ENCODE measurements around the gene SPATA32.
A peak's percentile ranks its signal among the peaks of the same experiment; 100 is the strongest.

Gene SPATA32

GRCh38 chr17:45222289-45222995 is 39.5 kb downstream of the SPATA32 start:
- peak; percentile 6; the same call in 1 of the 3 replicates for ATAC-seq (ENCODE audit: insufficient read depth, low read depth)
- Histone ChIP-seq H3K27me3 (ENCODE audit: insufficient read depth, low read length, poor library complexity) (no peaks in the 10 kb centered on the region), H3K79me2 (ENCODE audit: insufficient read depth, low read length) (peaks cover 71% of the 10 kb centered on the region), H4K20me1 (ENCODE audit: insufficient read depth, low read length) (peaks cover 5% of the 10 kb centered on the region; the same call in 1 of the 2 replicates), H3K9ac (ENCODE audit: low read depth, low read length) (peak overlapping the region; percentile 93), H3K4me1 (ENCODE audit: insufficient read depth, low read length) (peaks cover 74% of the 10 kb centered on the region), H3K36me3 (ENCODE audit: insufficient read depth, low read length) (peaks cover 14% of the 10 kb centered on the region; the same call in 1 of the 2 replicates), H3K4me3 (ENCODE audit: low read depth in 1 of 2, low read length in 2 of 2) (peak overlapping the region; percentile 69 to 73), H3K4me2 (ENCODE audit: insufficient read depth, low read length) (peak overlapping the region; percentile 86), H3K27ac (ENCODE audit: low read length) (peak overlapping the region; percentile 95), H2AFZ (ENCODE audit: low read depth, low read length) (0 out of 2 replicates have a peak overlapping the region, but pooled peaks have one; percentile 17), H3K9me3 (ENCODE audit: insufficient read depth, low read length, severe bottlenecking) (no peaks in the 10 kb centered on the region)
- DNase-seq: peak; percentile 68
- TF ChIP-seq EZH2 (IDR thresholded peaks at IDR 0.05; ENCODE audit: borderline replicate concordance, low read depth, low read length, severe bottlenecking) (no peak), CTCF (IDR thresholded peaks at IDR 0.05; ENCODE audit: borderline replicate concordance, extremely low read depth, low read length, poor library complexity, severe bottlenecking) (no peak)

GRCh38 chr17:45222014-45222288 is 39.9 kb downstream of the SPATA32 start:
- ATAC-seq (ENCODE audit: insufficient read depth, low read depth): no peak
- H3K27ac ChIP-seq (ENCODE audit: low read length): peak overlapping the region; percentile 95
- H3K4me2 ChIP-seq (ENCODE audit: insufficient read depth, low read length): peak overlapping the region; percentile 86

GRCh38 chr17:45221081-45222013 is 40.5 kb downstream of the SPATA32 start, which contains the start of gene FMNL1:
TSS of gene FMNL1 (plus strand) at chr17:45221885. CDS start at chr17:45222125, 240 bp downstream.
- Histone ChIP-seq H3K27ac (ENCODE audit: low read length) (peak within 1 kb of the TSS; percentile 95), H3K36me3 (ENCODE audit: insufficient read depth, low read length) (peaks cover 11% of the 10 kb centered on the region; the same call in 1 of the 2 replicates), H3K9ac (ENCODE audit: low read depth, low read length) (peak within 1 kb of the TSS; percentile 93), H3K4me2 (ENCODE audit: insufficient read depth, low read length) (peak within 1 kb of the TSS; percentile 86), H2AFZ (ENCODE audit: low read depth, low read length) (peak within 1 kb of the TSS; percentile 83), H3K79me2 (ENCODE audit: insufficient read depth, low read length) (peaks cover 61% of the 10 kb centered on the region), H3K27me3 (ENCODE audit: insufficient read depth, low read length, poor library complexity) (no peaks in the 10 kb centered on the region), H3K9me3 (ENCODE audit: insufficient read depth, low read length, severe bottlenecking) (no peaks in the 10 kb centered on the region), H3K4me3 (ENCODE audit: low read depth in 1 of 2, low read length in 2 of 2) (peak within 1 kb of the TSS; percentile 69 to 73), H3K4me1 (ENCODE audit: insufficient read depth, low read length) (peaks cover 63% of the 10 kb centered on the region), H4K20me1 (ENCODE audit: insufficient read depth, low read length) (0 out of 2 replicates have a peak, but pooled peaks cover 5% of the 10 kb centered on the region)
- no peak for TF ChIP-seq CTCF (IDR thresholded peaks at IDR 0.05; ENCODE audit: borderline replicate concordance, extremely low read depth, low read length, poor library complexity, severe bottlenecking)
- TF ChIP-seq EZH2 (IDR thresholded peaks at IDR 0.05; ENCODE audit: borderline replicate concordance, low read depth, low read length, severe bottlenecking): no peak
- ATAC-seq (ENCODE audit: insufficient read depth, low read depth) (no peak), DNase-seq (peak; percentile 74)

More at GRCh38 chr17:45222014-45222288, 39.9 kb downstream of the SPATA32 start:
- no peaks in the 10 kb centered on the region for H3K9me3 ChIP-seq (ENCODE audit: insufficient read depth, low read length, severe bottlenecking)
- no peak for TF ChIP-seq CTCF (IDR thresholded peaks at IDR 0.05; ENCODE audit: borderline replicate concordance, extremely low read depth, low read length, poor library complexity, severe bottlenecking)
- no peak for TF ChIP-seq EZH2 (IDR thresholded peaks at IDR 0.05; ENCODE audit: borderline replicate concordance, low read depth, low read length, severe bottlenecking)
- H3K4me3 ChIP-seq (ENCODE audit: low read depth in 1 of 2, low read length in 2 of 2): peak overlapping the region; percentile 69 to 73; a peak in 3 of 4 replicates
- peaks cover 11% of the 10 kb centered on the region; the same call in 1 of the 2 replicates for H3K36me3 ChIP-seq (ENCODE audit: insufficient read depth, low read length)
- H3K9ac ChIP-seq (ENCODE audit: low read depth, low read length): peak overlapping the region; percentile 93
- H2AFZ ChIP-seq (ENCODE audit: low read depth, low read length): no peak overlapping the region
- H3K79me2 ChIP-seq (ENCODE audit: insufficient read depth, low read length): peaks cover 67% of the 10 kb centered on the region
- no peak for DNase-seq
- H4K20me1 ChIP-seq (ENCODE audit: insufficient read depth, low read length): 0 out of 2 replicates have a peak, but pooled peaks cover 5% of the 10 kb centered on the region
- no peaks in the 10 kb centered on the region for H3K27me3 ChIP-seq (ENCODE audit: insufficient read depth, low read length, poor library complexity)
- peaks cover 69% of the 10 kb centered on the region for H3K4me1 ChIP-seq (ENCODE audit: insufficient read depth, low read length)

Data from DND-41 (cell line).